IPS-18c (cell line): ENCODE data around the gene TOP2B.

Experiments
- H3K4me3 ChIP-seq: 2 replicates; pipeline ENCODE4 v1.7.0; 2013; ENCODE audit warnings: low read depth, mild to moderate bottlenecking, low read length, moderate library complexity; ENCODE audit not compliant: insufficient read depth
- H3K9me3 ChIP-seq: one replicate; pipeline ENCODE4 v1.6.1; 2013; ENCODE audit warnings: mild to moderate bottlenecking, low read length, moderate library complexity; ENCODE audit not compliant: control insufficient read depth, insufficient read depth

TOP2B gene

GRCh38 chr3:25556447-25556846 lies 108.3 kb downstream of the TOP2B start:
- H3K4me3 ChIP-seq = no peak overlapping the region
- H3K9me3 ChIP-seq = peaks cover 2% of the 10 kb centered on the region

GRCh38 chr3:25555695-25556437 lies 108.8 kb downstream of the TOP2B start:
- peaks cover 2% of the 10 kb centered on the region for H3K9me3 ChIP-seq
- no peak overlapping the region for H3K4me3 ChIP-seq

- H3K4me3 ChIP-seq = no peak overlapping the region
- H3K9me3 ChIP-seq = peaks cover 2% of the 10 kb centered on the region
These were observed 110.3 kb downstream of the TOP2B start for GRCh38 chr3:25554376-25554775.

GRCh38 chr3:25552251-25552650 lies 112.5 kb downstream of the TOP2B start:
- Histone ChIP-seq H3K4me3 (no peak overlapping the region), H3K9me3 (peaks cover 2% of the 10 kb centered on the region)

GRCh38 chr3:25548836-25549235 lies 115.9 kb downstream of the TOP2B start:
- Histone ChIP-seq H3K4me3 (no peak overlapping the region), H3K9me3 (peaks cover 2% of the 10 kb centered on the region)

- Histone ChIP-seq H3K9me3 (peaks cover 1% of the 10 kb centered on the region), H3K4me3 (no peak overlapping the region)
These were observed 116.6 kb downstream of the TOP2B start for GRCh38 chr3:25547943-25548674.
